ENCODE measurements around the gene PSMA8. TPM values are rescaled to one million over a fixed set of nuclear protein-coding genes. Genes with fewer than 3 reads are reported as not detected.

PSMA8 gene
- total and polyA plus RNA-seq, 2 of the 13 experiments (the other 11 are each of a cell fraction or from before 2014, with no cell fraction given), result not detected

DNA sequence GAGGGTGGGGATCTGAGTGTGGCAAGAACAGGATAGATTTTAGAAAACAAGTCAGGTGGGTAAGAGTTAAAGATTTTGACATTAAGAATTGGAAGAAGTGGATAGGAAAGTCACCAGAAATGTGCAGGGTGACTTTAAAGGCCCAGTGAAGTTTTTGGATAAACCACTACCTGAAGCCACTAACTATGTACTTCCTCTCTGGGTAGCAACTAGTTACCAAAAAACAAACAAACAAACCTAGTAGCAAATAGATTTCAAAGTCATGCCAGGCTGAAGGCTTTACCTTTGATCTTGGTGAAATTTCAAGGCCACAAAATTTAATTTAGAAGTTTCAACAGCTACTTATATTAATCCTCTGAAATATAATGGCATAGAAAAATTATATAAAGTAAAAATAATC lies 42.5 kb downstream of the PSMA8 start:
- Histone ChIP-seq H3K9me3 (ENCODE audit: low read length) (no peaks in the 10 kb centered on the region), H3K4me2 (ENCODE audit: low read depth, low read length) (no peak overlapping the region), H3K36me3 (replicated peaks in 1 of 2; ENCODE audit: control insufficient read depth in 1 of 2, insufficient read depth in 2 of 2, low read length in 2 of 2) (no peaks in the 10 kb centered on the region), H3K79me2 (ENCODE audit: insufficient read depth, low read length) (no peaks in the 10 kb centered on the region), H3K27me3 (ENCODE audit: control insufficient read depth in 1 of 2, insufficient read depth in 2 of 2, low read length in 2 of 2) (0 out of 5 replicates have a peak, but pooled peaks cover 0 to 2% of the 10 kb centered on the region in 2 experiments), H4K20me1 (ENCODE audit: insufficient read depth, low read length) (no peaks in the 10 kb centered on the region), H3K4me1 (ENCODE audit: insufficient read depth, low read length) (no peaks in the 10 kb centered on the region), H3K27ac (ENCODE audit: extremely low read length, insufficient read depth, low read length) (no peak overlapping the region), H3K9ac (ENCODE audit: insufficient read depth, low read depth, low read length) (no peak overlapping the region), H2AFZ (ENCODE audit: low read length) (no peak overlapping the region), H3K4me3 (replicated peaks in 1 of 3; ENCODE audit: insufficient read depth in 1 of 3, low read depth in 2 of 3, low read length in 3 of 3) (no peak overlapping the region)
- POLR2A ChIA-PET, result no interaction called here
- no TSS peak for BruUV-seq (replicated peaks)
- FAIRE-seq, result no peak
- CTCF ChIA-PET (ENCODE audit: low intra/inter-chr PET ratio, low total read pairs), result no interaction called here
- no peak for ATAC-seq
- no peak for DNase-seq (ENCODE audit: low spot score)
- in situ Hi-C loops (cut with HindIII; ENCODE audit: extremely low pct_ligation_motif_present, low pct_unique_long_range_greater_than_20kb), result no loop called here
- intact Hi-C loops (cut with micrococcal nuclease; ENCODE audit: unreplicated experiment), result no loop called here
- TF ChIP-seq NFIC (IDR thresholded peaks at IDR 0.05; ENCODE audit: low read length) (no peak), FOXK1 (CRISPR knock-in tag; IDR thresholded peaks at IDR 0.05; ENCODE audit: borderline replicate concordance, low read depth) (no peak), ZMAT5 (CRISPR knock-in tag; IDR thresholded peaks at IDR 0.05; ENCODE audit: borderline replicate concordance, low read depth) (no peak), CREM (IDR thresholded peaks at IDR 0.05) (no peak), CREM (CRISPR knock-in tag; IDR thresholded peaks at IDR 0.05) (no peak), SMARCC2 (IDR thresholded peaks at IDR 0.05) (no peak), ZNF740 (CRISPR knock-in tag; IDR thresholded peaks at IDR 0.05) (no peak), ZNF501 (CRISPR knock-in tag; IDR thresholded peaks at IDR 0.05) (no peak), ZNF124 (CRISPR knock-in tag; IDR thresholded peaks at IDR 0.05) (no peak), KDM2A (CRISPR knock-in tag; IDR thresholded peaks at IDR 0.05; ENCODE audit: borderline replicate concordance, low read depth) (no peak), NFAT5 (CRISPR knock-in tag; IDR thresholded peaks at IDR 0.05) (no peak), THAP11 (CRISPR knock-in tag; IDR thresholded peaks at IDR 0.05) (no peak)
- TF ChIP-seq, protein P1, sequence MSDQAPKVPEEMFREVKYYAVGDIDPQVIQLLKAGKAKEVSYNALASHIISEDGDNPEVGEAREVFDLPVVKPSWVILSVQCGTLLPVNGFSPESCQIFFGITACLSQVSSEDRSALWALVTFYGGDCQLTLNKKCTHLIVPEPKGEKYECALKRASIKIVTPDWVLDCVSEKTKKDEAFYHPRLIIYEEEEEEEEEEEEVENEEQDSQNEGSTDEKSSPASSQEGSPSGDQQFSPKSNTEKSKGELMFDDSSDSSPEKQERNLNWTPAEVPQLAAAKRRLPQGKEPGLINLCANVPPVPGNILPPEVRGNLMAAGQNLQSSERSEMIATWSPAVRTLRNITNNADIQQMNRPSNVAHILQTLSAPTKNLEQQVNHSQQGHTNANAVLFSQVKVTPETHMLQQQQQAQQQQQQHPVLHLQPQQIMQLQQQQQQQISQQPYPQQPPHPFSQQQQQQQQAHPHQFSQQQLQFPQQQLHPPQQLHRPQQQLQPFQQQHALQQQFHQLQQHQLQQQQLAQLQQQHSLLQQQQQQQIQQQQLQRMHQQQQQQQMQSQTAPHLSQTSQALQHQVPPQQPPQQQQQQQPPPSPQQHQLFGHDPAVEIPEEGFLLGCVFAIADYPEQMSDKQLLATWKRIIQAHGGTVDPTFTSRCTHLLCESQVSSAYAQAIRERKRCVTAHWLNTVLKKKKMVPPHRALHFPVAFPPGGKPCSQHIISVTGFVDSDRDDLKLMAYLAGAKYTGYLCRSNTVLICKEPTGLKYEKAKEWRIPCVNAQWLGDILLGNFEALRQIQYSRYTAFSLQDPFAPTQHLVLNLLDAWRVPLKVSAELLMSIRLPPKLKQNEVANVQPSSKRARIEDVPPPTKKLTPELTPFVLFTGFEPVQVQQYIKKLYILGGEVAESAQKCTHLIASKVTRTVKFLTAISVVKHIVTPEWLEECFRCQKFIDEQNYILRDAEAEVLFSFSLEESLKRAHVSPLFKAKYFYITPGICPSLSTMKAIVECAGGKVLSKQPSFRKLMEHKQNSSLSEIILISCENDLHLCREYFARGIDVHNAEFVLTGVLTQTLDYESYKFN (CRISPR knock-in tag; conservative IDR thresholded peaks at IDR 0.05), result no peak
- TF ChIP-seq, protein P2, sequence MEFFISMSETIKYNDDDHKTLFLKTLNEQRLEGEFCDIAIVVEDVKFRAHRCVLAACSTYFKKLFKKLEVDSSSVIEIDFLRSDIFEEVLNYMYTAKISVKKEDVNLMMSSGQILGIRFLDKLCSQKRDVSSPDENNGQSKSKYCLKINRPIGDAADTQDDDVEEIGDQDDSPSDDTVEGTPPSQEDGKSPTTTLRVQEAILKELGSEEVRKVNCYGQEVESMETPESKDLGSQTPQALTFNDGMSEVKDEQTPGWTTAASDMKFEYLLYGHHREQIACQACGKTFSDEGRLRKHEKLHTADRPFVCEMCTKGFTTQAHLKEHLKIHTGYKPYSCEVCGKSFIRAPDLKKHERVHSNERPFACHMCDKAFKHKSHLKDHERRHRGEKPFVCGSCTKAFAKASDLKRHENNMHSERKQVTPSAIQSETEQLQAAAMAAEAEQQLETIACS (CRISPR knock-in tag; IDR thresholded peaks at IDR 0.05), result no peak
- TF ChIP-seq, protein P3, sequence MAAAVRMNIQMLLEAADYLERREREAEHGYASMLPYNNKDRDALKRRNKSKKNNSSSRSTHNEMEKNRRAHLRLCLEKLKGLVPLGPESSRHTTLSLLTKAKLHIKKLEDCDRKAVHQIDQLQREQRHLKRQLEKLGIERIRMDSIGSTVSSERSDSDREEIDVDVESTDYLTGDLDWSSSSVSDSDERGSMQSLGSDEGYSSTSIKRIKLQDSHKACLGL (CRISPR knock-in tag; IDR thresholded peaks at IDR 0.05), result no peak

Measured in HepG2 (cell line).